ENCODE results near the gene ATF7IP2. TPM values are rescaled to one million over a fixed set of nuclear protein-coding genes. Genes with fewer than 3 reads are reported as not detected.

ATF7IP2 gene
- total RNA-seq, 1 experiment from 2014 or later = 22.8 TPM

DNA sequence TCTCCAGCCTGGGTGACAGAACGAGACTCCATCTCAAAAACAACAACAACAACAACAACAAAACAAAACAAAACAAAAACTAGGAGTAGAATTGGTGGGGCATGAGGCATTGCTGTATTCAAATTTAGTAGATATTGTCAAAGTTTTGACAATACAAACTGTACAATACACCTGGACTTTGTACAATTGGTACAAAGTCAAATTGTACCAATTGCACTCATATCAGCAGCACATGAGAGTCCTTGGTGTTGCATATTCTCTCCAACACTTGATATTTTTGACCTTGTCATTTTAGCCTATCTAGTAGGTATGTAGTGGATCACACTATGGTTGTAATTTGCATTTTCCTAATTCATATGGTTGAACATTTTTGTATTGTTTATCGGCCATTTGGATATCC is 14.3 kb upstream of the ATF7IP2 start (continued):
- TF ChIP-seq, protein P1, sequence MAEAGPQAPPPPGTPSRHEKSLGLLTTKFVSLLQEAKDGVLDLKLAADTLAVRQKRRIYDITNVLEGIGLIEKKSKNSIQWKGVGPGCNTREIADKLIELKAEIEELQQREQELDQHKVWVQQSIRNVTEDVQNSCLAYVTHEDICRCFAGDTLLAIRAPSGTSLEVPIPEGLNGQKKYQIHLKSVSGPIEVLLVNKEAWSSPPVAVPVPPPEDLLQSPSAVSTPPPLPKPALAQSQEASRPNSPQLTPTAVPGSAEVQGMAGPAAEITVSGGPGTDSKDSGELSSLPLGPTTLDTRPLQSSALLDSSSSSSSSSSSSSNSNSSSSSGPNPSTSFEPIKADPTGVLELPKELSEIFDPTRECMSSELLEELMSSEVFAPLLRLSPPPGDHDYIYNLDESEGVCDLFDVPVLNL (CRISPR knock-in tag; IDR thresholded peaks at IDR 0.05; ENCODE audit: borderline replicate concordance, low read depth) = no peak
- no peak for TF ChIP-seq CBFB (CRISPR knock-in tag; IDR thresholded peaks at IDR 0.05; ENCODE audit: low read depth)
- TF ChIP-seq HMGA2 (CRISPR knock-in tag; IDR thresholded peaks at IDR 0.05) = no peak
- TF ChIP-seq, protein P2, sequence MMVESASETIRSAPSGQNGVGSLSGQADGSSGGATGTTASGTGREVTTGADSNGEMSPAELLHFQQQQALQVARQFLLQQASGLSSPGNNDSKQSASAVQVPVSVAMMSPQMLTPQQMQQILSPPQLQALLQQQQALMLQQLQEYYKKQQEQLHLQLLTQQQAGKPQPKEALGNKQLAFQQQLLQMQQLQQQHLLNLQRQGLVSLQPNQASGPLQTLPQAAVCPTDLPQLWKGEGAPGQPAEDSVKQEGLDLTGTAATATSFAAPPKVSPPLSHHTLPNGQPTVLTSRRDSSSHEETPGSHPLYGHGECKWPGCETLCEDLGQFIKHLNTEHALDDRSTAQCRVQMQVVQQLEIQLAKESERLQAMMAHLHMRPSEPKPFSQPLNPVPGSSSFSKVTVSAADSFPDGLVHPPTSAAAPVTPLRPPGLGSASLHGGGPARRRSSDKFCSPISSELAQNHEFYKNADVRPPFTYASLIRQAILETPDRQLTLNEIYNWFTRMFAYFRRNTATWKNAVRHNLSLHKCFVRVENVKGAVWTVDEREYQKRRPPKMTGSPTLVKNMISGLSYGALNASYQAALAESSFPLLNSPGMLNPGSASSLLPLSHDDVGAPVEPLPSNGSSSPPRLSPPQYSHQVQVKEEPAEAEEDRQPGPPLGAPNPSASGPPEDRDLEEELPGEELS (CRISPR knock-in tag; IDR thresholded peaks at IDR 0.05) = no peak
- TF ChIP-seq NR1H2 (CRISPR knock-in tag; IDR thresholded peaks at IDR 0.05) = no peak
- TF ChIP-seq, protein P3, sequence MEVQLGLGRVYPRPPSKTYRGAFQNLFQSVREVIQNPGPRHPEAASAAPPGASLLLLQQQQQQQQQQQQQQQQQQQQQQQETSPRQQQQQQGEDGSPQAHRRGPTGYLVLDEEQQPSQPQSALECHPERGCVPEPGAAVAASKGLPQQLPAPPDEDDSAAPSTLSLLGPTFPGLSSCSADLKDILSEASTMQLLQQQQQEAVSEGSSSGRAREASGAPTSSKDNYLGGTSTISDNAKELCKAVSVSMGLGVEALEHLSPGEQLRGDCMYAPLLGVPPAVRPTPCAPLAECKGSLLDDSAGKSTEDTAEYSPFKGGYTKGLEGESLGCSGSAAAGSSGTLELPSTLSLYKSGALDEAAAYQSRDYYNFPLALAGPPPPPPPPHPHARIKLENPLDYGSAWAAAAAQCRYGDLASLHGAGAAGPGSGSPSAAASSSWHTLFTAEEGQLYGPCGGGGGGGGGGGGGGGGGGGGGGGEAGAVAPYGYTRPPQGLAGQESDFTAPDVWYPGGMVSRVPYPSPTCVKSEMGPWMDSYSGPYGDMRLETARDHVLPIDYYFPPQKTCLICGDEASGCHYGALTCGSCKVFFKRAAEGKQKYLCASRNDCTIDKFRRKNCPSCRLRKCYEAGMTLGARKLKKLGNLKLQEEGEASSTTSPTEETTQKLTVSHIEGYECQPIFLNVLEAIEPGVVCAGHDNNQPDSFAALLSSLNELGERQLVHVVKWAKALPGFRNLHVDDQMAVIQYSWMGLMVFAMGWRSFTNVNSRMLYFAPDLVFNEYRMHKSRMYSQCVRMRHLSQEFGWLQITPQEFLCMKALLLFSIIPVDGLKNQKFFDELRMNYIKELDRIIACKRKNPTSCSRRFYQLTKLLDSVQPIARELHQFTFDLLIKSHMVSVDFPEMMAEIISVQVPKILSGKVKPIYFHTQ (CRISPR knock-in tag; IDR thresholded peaks at IDR 0.05) = no peak
- TF ChIP-seq, protein P4, sequence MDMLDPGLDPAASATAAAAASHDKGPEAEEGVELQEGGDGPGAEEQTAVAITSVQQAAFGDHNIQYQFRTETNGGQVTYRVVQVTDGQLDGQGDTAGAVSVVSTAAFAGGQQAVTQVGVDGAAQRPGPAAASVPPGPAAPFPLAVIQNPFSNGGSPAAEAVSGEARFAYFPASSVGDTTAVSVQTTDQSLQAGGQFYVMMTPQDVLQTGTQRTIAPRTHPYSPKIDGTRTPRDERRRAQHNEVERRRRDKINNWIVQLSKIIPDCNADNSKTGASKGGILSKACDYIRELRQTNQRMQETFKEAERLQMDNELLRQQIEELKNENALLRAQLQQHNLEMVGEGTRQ (CRISPR knock-in tag; IDR thresholded peaks at IDR 0.05) = no peak
- TF ChIP-seq ZNF263 (CRISPR knock-in tag; IDR thresholded peaks at IDR 0.05; ENCODE audit: low read depth) = no peak

DNA sequence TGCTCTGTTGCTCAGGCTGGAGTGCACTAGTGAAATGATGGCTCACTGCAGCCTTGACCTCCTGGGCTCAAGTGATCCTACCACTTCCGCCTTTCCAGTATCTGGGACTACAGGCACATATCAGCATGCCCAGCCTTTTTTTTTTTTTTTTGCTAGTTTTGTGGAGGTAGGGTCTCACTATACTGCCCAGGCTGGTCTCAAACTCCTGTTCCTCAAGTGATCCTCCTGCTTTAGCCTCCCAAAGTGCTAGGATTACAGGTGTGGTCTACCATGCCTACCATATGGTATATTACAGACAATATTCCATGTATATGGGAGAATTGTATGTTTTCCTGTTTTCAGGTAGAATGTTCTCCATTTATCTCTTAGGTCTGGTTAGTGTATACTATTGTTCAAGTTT is 12.3 kb upstream of the ATF7IP2 start:
- ATAC-seq = no peak
- 0 out of 2 replicates have a peak, but pooled peaks cover 2% of the 10 kb centered on the region for H3K4me1 Mint-ChIP-seq
- CTCF ChIA-PET = no interaction called here
- POLR2A ChIA-PET = no interaction called here
- peaks cover 19% of the 10 kb centered on the region for H3K9me3 Mint-ChIP-seq
- no peak overlapping the region for H3K4me3 Mint-ChIP-seq
- DNase-seq (ENCODE audit: low spot score) = no peak
- no peak overlapping the region for H3K27ac Mint-ChIP-seq
- peaks cover 3% of the 10 kb centered on the region; the same call in 1 of the 2 replicates for H3K27me3 Mint-ChIP-seq (ENCODE audit: low read depth)
- TF ChIP-seq, protein P5, sequence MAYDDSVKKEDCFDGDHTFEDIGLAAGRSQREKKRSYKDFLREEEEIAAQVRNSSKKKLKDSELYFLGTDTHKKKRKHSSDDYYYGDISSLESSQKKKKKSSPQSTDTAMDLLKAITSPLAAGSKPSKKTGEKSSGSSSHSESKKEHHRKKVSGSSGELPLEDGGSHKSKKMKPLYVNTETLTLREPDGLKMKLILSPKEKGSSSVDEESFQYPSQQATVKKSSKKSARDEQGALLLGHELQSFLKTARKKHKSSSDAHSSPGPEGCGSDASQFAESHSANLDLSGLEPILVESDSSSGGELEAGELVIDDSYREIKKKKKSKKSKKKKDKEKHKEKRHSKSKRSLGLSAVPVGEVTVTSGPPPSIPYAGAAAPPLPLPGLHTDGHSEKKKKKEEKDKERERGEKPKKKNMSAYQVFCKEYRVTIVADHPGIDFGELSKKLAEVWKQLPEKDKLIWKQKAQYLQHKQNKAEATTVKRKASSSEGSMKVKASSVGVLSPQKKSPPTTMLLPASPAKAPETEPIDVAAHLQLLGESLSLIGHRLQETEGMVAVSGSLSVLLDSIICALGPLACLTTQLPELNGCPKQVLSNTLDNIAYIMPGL (CRISPR knock-in tag; IDR thresholded peaks at IDR 0.05) = no peak
- no peak for TF ChIP-seq SOX15 (CRISPR knock-in tag; IDR thresholded peaks at IDR 0.05)
- TF ChIP-seq ZNF423 (CRISPR knock-in tag; IDR thresholded peaks at IDR 0.05) = no peak
- TF ChIP-seq, protein P6, sequence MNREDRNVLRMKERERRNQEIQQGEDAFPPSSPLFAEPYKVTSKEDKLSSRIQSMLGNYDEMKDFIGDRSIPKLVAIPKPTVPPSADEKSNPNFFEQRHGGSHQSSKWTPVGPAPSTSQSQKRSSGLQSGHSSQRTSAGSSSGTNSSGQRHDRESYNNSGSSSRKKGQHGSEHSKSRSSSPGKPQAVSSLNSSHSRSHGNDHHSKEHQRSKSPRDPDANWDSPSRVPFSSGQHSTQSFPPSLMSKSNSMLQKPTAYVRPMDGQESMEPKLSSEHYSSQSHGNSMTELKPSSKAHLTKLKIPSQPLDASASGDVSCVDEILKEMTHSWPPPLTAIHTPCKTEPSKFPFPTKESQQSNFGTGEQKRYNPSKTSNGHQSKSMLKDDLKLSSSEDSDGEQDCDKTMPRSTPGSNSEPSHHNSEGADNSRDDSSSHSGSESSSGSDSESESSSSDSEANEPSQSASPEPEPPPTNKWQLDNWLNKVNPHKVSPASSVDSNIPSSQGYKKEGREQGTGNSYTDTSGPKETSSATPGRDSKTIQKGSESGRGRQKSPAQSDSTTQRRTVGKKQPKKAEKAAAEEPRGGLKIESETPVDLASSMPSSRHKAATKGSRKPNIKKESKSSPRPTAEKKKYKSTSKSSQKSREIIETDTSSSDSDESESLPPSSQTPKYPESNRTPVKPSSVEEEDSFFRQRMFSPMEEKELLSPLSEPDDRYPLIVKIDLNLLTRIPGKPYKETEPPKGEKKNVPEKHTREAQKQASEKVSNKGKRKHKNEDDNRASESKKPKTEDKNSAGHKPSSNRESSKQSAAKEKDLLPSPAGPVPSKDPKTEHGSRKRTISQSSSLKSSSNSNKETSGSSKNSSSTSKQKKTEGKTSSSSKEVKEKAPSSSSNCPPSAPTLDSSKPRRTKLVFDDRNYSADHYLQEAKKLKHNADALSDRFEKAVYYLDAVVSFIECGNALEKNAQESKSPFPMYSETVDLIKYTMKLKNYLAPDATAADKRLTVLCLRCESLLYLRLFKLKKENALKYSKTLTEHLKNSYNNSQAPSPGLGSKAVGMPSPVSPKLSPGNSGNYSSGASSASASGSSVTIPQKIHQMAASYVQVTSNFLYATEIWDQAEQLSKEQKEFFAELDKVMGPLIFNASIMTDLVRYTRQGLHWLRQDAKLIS (CRISPR knock-in tag; IDR thresholded peaks at IDR 0.05; ENCODE audit: borderline replicate concordance) = no peak
- TF ChIP-seq, protein P7, sequence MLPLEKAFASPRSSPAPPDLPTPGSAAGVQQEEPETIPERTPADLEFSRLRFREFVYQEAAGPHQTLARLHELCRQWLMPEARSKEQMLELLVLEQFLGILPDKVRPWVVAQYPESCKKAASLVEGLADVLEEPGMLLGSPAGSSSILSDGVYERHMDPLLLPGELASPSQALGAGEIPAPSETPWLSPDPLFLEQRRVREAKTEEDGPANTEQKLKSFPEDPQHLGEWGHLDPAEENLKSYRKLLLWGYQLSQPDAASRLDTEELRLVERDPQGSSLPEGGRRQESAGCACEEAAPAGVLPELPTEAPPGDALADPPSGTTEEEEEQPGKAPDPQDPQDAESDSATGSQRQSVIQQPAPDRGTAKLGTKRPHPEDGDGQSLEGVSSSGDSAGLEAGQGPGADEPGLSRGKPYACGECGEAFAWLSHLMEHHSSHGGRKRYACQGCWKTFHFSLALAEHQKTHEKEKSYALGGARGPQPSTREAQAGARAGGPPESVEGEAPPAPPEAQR (CRISPR knock-in tag; IDR thresholded peaks at IDR 0.05) = no peak
- TF ChIP-seq TEAD4 (CRISPR knock-in tag; IDR thresholded peaks at IDR 0.05) = no peak
- TF ChIP-seq, protein P8, sequence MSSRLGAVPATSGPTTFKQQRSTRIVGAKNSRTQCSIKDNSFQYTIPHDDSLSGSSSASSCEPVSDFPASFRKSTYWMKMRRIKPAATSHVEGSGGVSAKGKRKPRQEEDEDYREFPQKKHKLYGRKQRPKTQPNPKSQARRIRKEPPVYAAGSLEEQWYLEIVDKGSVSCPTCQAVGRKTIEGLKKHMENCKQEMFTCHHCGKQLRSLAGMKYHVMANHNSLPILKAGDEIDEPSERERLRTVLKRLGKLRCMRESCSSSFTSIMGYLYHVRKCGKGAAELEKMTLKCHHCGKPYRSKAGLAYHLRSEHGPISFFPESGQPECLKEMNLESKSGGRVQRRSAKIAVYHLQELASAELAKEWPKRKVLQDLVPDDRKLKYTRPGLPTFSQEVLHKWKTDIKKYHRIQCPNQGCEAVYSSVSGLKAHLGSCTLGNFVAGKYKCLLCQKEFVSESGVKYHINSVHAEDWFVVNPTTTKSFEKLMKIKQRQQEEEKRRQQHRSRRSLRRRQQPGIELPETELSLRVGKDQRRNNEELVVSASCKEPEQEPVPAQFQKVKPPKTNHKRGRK (CRISPR knock-in tag; IDR thresholded peaks at IDR 0.05; ENCODE audit: borderline replicate concordance) = no peak
- H3K36me3 Mint-ChIP-seq = no peaks in the 10 kb centered on the region
